ENCODE results near the gene ME1. TPM values are rescaled to one million over a fixed set of nuclear protein-coding genes. Genes with fewer than 3 reads are reported as not detected.
A peak's percentile ranks its signal among the peaks of the same experiment; 100 is the strongest.

Gene ME1
- total RNA-seq, 1 experiment from 2014 or later, result 7.8 TPM

DNA sequence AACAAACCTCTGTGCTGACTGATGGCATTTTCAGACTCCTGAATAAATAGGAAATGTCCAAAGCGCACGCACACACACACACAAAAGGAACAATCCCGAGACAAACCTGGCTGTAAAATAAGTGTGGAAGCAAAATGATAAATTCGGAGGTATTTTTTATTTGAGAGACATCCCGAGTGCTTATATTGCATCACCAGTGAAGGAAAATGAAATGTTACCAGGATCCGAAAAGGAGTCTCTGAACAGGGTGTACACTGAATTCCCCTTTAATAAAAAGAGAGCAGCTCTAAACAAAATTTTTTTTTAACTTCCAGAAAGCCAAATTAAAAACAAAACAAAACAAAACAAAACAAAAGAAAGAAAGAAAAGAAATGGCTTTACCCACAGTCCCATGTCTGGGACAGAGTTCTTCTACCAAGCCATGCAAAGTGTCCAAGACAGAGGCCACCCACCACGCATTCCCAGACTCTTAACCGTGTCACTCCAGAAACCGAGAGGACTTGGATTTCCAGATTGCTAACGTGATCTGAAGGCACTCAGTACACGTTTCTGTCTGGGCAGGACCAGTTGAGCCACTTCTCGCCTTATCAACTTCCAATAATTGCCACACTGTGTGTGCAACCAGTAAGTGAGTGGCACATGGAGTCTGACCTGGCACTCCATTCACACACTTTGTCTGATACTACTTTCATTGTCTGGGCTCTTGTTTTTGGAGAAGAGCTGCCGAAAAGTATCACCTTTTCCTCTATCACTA is 817 bp downstream of the ME1 start:
- TF ChIP-seq, protein P1, sequence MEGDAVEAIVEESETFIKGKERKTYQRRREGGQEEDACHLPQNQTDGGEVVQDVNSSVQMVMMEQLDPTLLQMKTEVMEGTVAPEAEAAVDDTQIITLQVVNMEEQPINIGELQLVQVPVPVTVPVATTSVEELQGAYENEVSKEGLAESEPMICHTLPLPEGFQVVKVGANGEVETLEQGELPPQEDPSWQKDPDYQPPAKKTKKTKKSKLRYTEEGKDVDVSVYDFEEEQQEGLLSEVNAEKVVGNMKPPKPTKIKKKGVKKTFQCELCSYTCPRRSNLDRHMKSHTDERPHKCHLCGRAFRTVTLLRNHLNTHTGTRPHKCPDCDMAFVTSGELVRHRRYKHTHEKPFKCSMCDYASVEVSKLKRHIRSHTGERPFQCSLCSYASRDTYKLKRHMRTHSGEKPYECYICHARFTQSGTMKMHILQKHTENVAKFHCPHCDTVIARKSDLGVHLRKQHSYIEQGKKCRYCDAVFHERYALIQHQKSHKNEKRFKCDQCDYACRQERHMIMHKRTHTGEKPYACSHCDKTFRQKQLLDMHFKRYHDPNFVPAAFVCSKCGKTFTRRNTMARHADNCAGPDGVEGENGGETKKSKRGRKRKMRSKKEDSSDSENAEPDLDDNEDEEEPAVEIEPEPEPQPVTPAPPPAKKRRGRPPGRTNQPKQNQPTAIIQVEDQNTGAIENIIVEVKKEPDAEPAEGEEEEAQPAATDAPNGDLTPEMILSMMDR (conservative IDR thresholded peaks at IDR 0.05), result no peak
- no peak overlapping the region for H2AK5ac ChIP-seq (ENCODE audit: insufficient read length, low read length)
- no peak overlapping the region for H3K23ac ChIP-seq (ENCODE audit: insufficient read length, low read depth, low read length)
- H3K4me3 Mint-ChIP-seq, result peak overlapping the region; percentile 77 to 80
- peak overlapping the region; percentile 1 for H3K9ac ChIP-seq (ENCODE audit: extremely low read depth, insufficient read length, low read length)
- no peak overlapping the region for H2BK15ac ChIP-seq (ENCODE audit: low read depth, low read length)
- peaks cover 4% of the 10 kb centered on the region for H3K23me2 ChIP-seq (ENCODE audit: insufficient read length, low read depth, low read length, poor library complexity, severe bottlenecking)
- H4K91ac ChIP-seq (ENCODE audit: insufficient read length, low read depth, low read length), result no peak overlapping the region
- no peak overlapping the region for H2BK120ac ChIP-seq (ENCODE audit: low read depth, low read length, poor library complexity, severe bottlenecking)
- no peak overlapping the region for H3K56ac ChIP-seq (ENCODE audit: insufficient read length, low read depth, low read length)
- H3K36me3 Mint-ChIP-seq (ENCODE audit: insufficient read depth in 1 of 3, low read depth in 3 of 3), result peaks cover 10 to 12% (median 11%) of the 10 kb centered on the region in 3 experiments
- no peak overlapping the region for H3K27ac ChIP-seq (ENCODE audit: insufficient read length, low read depth, low read length)
- peaks cover 4 to 8% of the 10 kb centered on the region in 2 experiments; a peak in 3 of 5 replicates for H3K9me3 Mint-ChIP-seq
- no peak overlapping the region for H3T11ph ChIP-seq (ENCODE audit: low read length)
- H3K9me3 ChIP-seq (ENCODE audit: control insufficient read depth, low read depth, low read length), result no peaks in the 10 kb centered on the region
- no peak overlapping the region for H2BK20ac ChIP-seq (ENCODE audit: low read depth, low read length, poor library complexity, severe bottlenecking)
- no peak overlapping the region for H3K4ac ChIP-seq (ENCODE audit: low read depth, low read length)
- H3K27me3 Mint-ChIP-seq (ENCODE audit: low read depth), result peaks cover 4% of the 10 kb centered on the region; the same call in 1 of the 2 replicates
- no CpG with 5 or more reads among the region's 13 CpGs for WGBS (ENCODE audit: extremely low coverage, insufficient read length, low lambda C conversion rate)
- no peak overlapping the region for H2AFZ ChIP-seq (ENCODE audit: low read length)
- H4K20me1 ChIP-seq (ENCODE audit: control insufficient read depth, insufficient read depth, insufficient read length), result no peaks in the 10 kb centered on the region
- H3K4me1 Mint-ChIP-seq, result peaks cover 14 to 17% of the 10 kb centered on the region in 2 experiments
- H3K79me2 ChIP-seq (ENCODE audit: insufficient read depth, low read length), result no peaks in the 10 kb centered on the region
- H3K79me1 ChIP-seq (ENCODE audit: insufficient read depth, low read depth, low read length, poor library complexity, severe bottlenecking), result no peaks in the 10 kb centered on the region
- H3K18ac ChIP-seq (ENCODE audit: insufficient read length, low read depth, low read length), result no peak overlapping the region
- no peaks in the 10 kb centered on the region for H3K4me1 ChIP-seq (ENCODE audit: insufficient read depth, low read length)
- no peak overlapping the region for H3K27ac Mint-ChIP-seq
- DNase-seq, result peak; percentile 30
- H4K8ac ChIP-seq (replicated peaks; ENCODE audit: insufficient read length, low read depth, low read length), result no peak overlapping the region
- H4K5ac ChIP-seq (ENCODE audit: insufficient read length, low read depth, low read length), result no peak overlapping the region
- no peak overlapping the region for H2BK12ac ChIP-seq (ENCODE audit: insufficient read length, low read depth, low read length)
- H2BK5ac ChIP-seq (ENCODE audit: insufficient read length, low read length), result no peak overlapping the region
- no peaks in the 10 kb centered on the region for H3K27me3 ChIP-seq (ENCODE audit: insufficient read depth, low read length)
- peak overlapping the region; percentile 66 for H3K4me2 ChIP-seq (ENCODE audit: insufficient read depth, insufficient read length, low read length)
- no peak overlapping the region for H3K14ac ChIP-seq (ENCODE audit: insufficient read depth, low read length)
